Lower leg skin (tissue), 4 donors: Measurements from ENCODE around the gene MDM2. TPM values are rescaled to one million over a fixed set of nuclear protein-coding genes. Genes with fewer than 3 reads are reported as not detected.

Experiments
- DNase-seq, 2 donors: peaks; one replicate each; pipeline ENCODE4 v3.0.0-alpha.2; 2019; ENCODE audit warnings: low spot score in 2 of 2
- H3K4me3 ChIP-seq: fragments of 200-600 bp; sonication (generic); 2 replicates; pipeline ENCODE4 v1.5.1; 2017; ENCODE audit warnings: mild to moderate bottlenecking, low read depth; ENCODE audit not compliant: poor library complexity, severe bottlenecking
- CTCF ChIP-seq, 3 donors: fragments of 450-650 bp; IDR thresholded peaks; one replicate each; pipeline ENCODE4 v1.5.1; 2016; ENCODE audit warnings: antibody characterized with exemption in 3 of 3, mild to moderate bottlenecking in 3 of 3, moderate library complexity in 2 of 3
- POLR2A ChIP-seq, 2 donors: fragments of 450-650 bp; IDR thresholded peaks; one replicate each; pipeline ENCODE4 v1.6.1; 2016 to 2017; ENCODE audit warnings: antibody characterized with exemption in 2 of 2, mild to moderate bottlenecking in 1 of 2, moderate library complexity in 1 of 2
- WGBS, 2 donors: methylation state at CpG; one replicate each; pipeline ENCODE4 v1.1.5; 2018; 5-methylcytosine and 5-hydroxymethylcytosine counted together
- intact Hi-C: fragments of 100-400 bp; cut with DNase I; formaldehyde crosslinking; loops from one replicate; pipeline ENCODE4 v1.15.0; 2023; ENCODE audit warnings: low total_unique reads
- total RNA-seq, 4 donors: library from RNA; depleted of rRNA; stranded (reverse); fragments of >200 nt; gene quantifications; one replicate each; pipeline ENCODE4 v1.1.0, GENCODE V29; 2016

Gene MDM2
- total RNA-seq, 4 donors from 2014 or later = 50.0 to 73.4 (median 60.3) TPM

- 94 to 95% methylated on average over 4 of the region's 4 CpGs for WGBS, 2 donors
- TF ChIP-seq CTCF (IDR thresholded peaks at IDR 0.05) (no peak), POLR2A (IDR thresholded peaks at IDR 0.05) (no peak)
- H3K4me3 ChIP-seq = no peak overlapping the region
- no peak for DNase-seq
- intact Hi-C loops = no loop called here
Observed at GRCh38 chr12:68832504-68832867, 24.5 kb downstream of the MDM2 start.

- no peak for DNase-seq
- 92 to 96% methylated on average over 4 of the region's 4 CpGs for WGBS, 2 donors
- intact Hi-C loops = no loop called here
- no peak overlapping the region for H3K4me3 ChIP-seq
- TF ChIP-seq CTCF (IDR thresholded peaks at IDR 0.05) (no peak), POLR2A (IDR thresholded peaks at IDR 0.05) (no peak)
Observed at GRCh38 chr12:68833508-68833907, 25.5 kb downstream of the MDM2 start.

GRCh38 chr12:68835333-68835908, 27.4 kb downstream of the MDM2 start:
- 68 to 71% methylated on average over 10 of the region's 10 CpGs for WGBS, 2 donors
- DNase-seq = no peak
- intact Hi-C loops = no loop called here
- no peak overlapping the region for H3K4me3 ChIP-seq
- TF ChIP-seq CTCF (IDR thresholded peaks at IDR 0.05) (no peak), POLR2A (IDR thresholded peaks at IDR 0.05) (no peak)

- no peak for TF ChIP-seq POLR2A (IDR thresholded peaks at IDR 0.05)
- no peak for TF ChIP-seq CTCF (IDR thresholded peaks at IDR 0.05)
- H3K4me3 ChIP-seq = no peak overlapping the region
- 97 to 100% methylated on average over 1 of the region's 1 CpG for WGBS, 2 donors
- intact Hi-C loops = no loop called here
- DNase-seq = no peak
Observed at GRCh38 chr12:68837215-68837614, 29.2 kb downstream of the MDM2 start.

GRCh38 chr12:68838046-68838886, 30.3 kb downstream of the MDM2 start:
- no peak for DNase-seq
- intact Hi-C loops = no loop called here
- TF ChIP-seq CTCF (IDR thresholded peaks at IDR 0.05) (no peak), POLR2A (IDR thresholded peaks at IDR 0.05) (no peak)
- H3K4me3 ChIP-seq = no peak overlapping the region
- WGBS, 2 donors = 76 to 77% methylated on average over 5 of the region's 5 CpGs
